Measurements from ENCODE around the gene MYO1E. TPM values are rescaled to one million over a fixed set of nuclear protein-coding genes. Genes with fewer than 3 reads are reported as not detected.

MYO1E gene
- polyA plus RNA-seq, 1 donor from 2014 or later = 0.38 TPM

DNA sequence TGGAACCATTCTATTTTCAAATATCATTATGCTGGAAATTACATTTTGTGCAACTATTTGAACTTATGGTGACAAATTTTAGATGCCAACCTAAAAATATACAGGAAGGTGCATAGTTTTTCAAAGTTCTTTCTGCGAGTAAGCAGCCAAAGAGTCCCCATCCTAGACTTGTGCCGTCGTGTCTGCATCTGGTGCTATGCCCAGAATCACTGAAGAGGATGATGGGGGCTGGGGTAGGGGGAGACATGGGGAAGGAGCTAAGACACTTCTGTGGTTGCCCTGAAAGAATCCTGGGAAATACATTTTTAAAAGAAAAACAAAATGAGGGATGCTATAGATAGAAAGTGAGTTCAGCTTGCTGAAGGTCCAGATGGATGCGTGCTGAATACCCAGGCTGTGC is 44.1 kb upstream of the MYO1E start:
- Histone ChIP-seq H3K36me3 (ENCODE audit: insufficient read depth, low read length) (no peaks in the 10 kb centered on the region), H3K79me2 (replicated peaks; ENCODE audit: insufficient read depth, low read length) (no peaks in the 10 kb centered on the region), H3K27me3 (ENCODE audit: insufficient read depth, low read depth, low read length) (no peaks in the 10 kb centered on the region), H3K9ac (ENCODE audit: low read length) (no peak overlapping the region), H3K4me3 (ENCODE audit: low read length) (no peak overlapping the region), H4K20me1 (ENCODE audit: insufficient read depth) (no peaks in the 10 kb centered on the region), H3K27ac (ENCODE audit: low read length) (no peak overlapping the region), H3K9me3 (ENCODE audit: low read length) (no peaks in the 10 kb centered on the region), H3F3A (ENCODE audit: insufficient read depth, low read length, poor library complexity, severe bottlenecking) (no peaks in the 10 kb centered on the region), H2AFZ (ENCODE audit: low read depth, low read length) (no peak overlapping the region), H3K9me2 (ENCODE audit: insufficient read depth, low read length) (no peaks in the 10 kb centered on the region), H3K4me2 (ENCODE audit: low read length) (no peak overlapping the region)
- no peak for TF ChIP-seq SMC3 (conservative IDR thresholded peaks at IDR 0.05; ENCODE audit: poor library complexity)
- no peak for TF ChIP-seq TAF1 (IDR thresholded peaks at IDR 0.05; ENCODE audit: low read depth)
- TF ChIP-seq EZH2 (IDR thresholded peaks at IDR 0.05; ENCODE audit: borderline replicate concordance, insufficient read depth, low read length, poor library complexity, severe bottlenecking) = no peak
- TF ChIP-seq MXI1 (conservative IDR thresholded peaks at IDR 0.05; ENCODE audit: poor library complexity, severe bottlenecking) = no peak
- no peak for TF ChIP-seq EP300 (conservative IDR thresholded peaks at IDR 0.05; ENCODE audit: poor library complexity, severe bottlenecking)
- no peak for TF ChIP-seq POLR2AphosphoS5 (IDR thresholded peaks at IDR 0.05)
- no peak for TF ChIP-seq CTCF (IDR thresholded peaks at IDR 0.05; ENCODE audit: poor library complexity, severe bottlenecking)
- no peak for TF ChIP-seq RAD21 (conservative IDR thresholded peaks at IDR 0.05)
- TF ChIP-seq, protein P1, sequence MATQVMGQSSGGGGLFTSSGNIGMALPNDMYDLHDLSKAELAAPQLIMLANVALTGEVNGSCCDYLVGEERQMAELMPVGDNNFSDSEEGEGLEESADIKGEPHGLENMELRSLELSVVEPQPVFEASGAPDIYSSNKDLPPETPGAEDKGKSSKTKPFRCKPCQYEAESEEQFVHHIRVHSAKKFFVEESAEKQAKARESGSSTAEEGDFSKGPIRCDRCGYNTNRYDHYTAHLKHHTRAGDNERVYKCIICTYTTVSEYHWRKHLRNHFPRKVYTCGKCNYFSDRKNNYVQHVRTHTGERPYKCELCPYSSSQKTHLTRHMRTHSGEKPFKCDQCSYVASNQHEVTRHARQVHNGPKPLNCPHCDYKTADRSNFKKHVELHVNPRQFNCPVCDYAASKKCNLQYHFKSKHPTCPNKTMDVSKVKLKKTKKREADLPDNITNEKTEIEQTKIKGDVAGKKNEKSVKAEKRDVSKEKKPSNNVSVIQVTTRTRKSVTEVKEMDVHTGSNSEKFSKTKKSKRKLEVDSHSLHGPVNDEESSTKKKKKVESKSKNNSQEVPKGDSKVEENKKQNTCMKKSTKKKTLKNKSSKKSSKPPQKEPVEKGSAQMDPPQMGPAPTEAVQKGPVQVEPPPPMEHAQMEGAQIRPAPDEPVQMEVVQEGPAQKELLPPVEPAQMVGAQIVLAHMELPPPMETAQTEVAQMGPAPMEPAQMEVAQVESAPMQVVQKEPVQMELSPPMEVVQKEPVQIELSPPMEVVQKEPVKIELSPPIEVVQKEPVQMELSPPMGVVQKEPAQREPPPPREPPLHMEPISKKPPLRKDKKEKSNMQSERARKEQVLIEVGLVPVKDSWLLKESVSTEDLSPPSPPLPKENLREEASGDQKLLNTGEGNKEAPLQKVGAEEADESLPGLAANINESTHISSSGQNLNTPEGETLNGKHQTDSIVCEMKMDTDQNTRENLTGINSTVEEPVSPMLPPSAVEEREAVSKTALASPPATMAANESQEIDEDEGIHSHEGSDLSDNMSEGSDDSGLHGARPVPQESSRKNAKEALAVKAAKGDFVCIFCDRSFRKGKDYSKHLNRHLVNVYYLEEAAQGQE (IDR thresholded peaks at IDR 0.05; ENCODE audit: borderline replicate concordance) = no peak

DNA sequence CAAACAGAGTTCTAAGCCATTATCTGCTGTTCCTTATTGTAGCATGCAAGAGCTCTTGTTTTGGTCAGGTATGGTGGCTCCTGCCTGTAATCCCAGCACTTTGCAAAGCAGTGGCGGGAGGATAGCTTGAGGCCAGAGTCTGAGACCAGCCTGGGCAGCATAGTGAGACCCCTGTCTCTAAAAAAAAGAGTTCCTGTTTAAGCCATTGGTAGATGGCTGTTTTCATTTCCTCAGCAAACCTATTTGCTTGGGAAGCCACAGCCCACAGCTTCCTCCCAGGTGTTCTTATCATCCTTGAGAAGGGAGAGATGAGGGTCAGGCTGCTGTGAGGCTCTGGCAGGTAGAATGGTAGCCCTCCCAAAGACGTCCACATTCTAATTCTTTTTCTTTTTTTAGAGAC is 40.9 kb upstream of the MYO1E start:
- Histone ChIP-seq H3K79me2 (replicated peaks; ENCODE audit: insufficient read depth, low read length) (no peaks in the 10 kb centered on the region), H2AFZ (ENCODE audit: low read depth, low read length) (no peak overlapping the region), H3K4me2 (ENCODE audit: low read length) (no peak overlapping the region), H3K9me3 (ENCODE audit: low read length) (no peaks in the 10 kb centered on the region), H3K27ac (ENCODE audit: low read length) (no peak overlapping the region), H3F3A (ENCODE audit: insufficient read depth, low read length, poor library complexity, severe bottlenecking) (no peaks in the 10 kb centered on the region), H3K9me2 (ENCODE audit: insufficient read depth, low read length) (no peaks in the 10 kb centered on the region), H3K36me3 (ENCODE audit: insufficient read depth, low read length) (no peaks in the 10 kb centered on the region), H3K9ac (ENCODE audit: low read length) (no peak overlapping the region), H4K20me1 (ENCODE audit: insufficient read depth) (no peaks in the 10 kb centered on the region), H3K4me3 (ENCODE audit: low read length) (no peak overlapping the region), H3K27me3 (ENCODE audit: insufficient read depth, low read depth, low read length) (no peaks in the 10 kb centered on the region)
- TF ChIP-seq TAF1 (IDR thresholded peaks at IDR 0.05; ENCODE audit: low read depth) (no peak), RAD21 (conservative IDR thresholded peaks at IDR 0.05) (no peak), CTCF (IDR thresholded peaks at IDR 0.05; ENCODE audit: poor library complexity, severe bottlenecking) (no peak), SMC3 (conservative IDR thresholded peaks at IDR 0.05; ENCODE audit: poor library complexity) (no peak), EZH2 (IDR thresholded peaks at IDR 0.05; ENCODE audit: borderline replicate concordance, insufficient read depth, low read length, poor library complexity, severe bottlenecking) (no peak), POLR2AphosphoS5 (IDR thresholded peaks at IDR 0.05) (no peak), EP300 (conservative IDR thresholded peaks at IDR 0.05; ENCODE audit: poor library complexity, severe bottlenecking) (no peak), MXI1 (conservative IDR thresholded peaks at IDR 0.05; ENCODE audit: poor library complexity, severe bottlenecking) (no peak)
- TF ChIP-seq, protein P1 (IDR thresholded peaks at IDR 0.05; ENCODE audit: borderline replicate concordance) = no peak
